Endometrial microvascular endothelial cells (primary cell): Measurements from ENCODE around the gene ZNF432. TPM values are rescaled to one million over a fixed set of nuclear protein-coding genes. Genes with fewer than 3 reads are reported as not detected.

Experiments used
- in situ Hi-C: cut with HindIII; loops from 2 replicates; pipeline ENCODE4 v1.10.0; 2017; ENCODE audit warnings: low sequenced_read_pairs, low pct_unique_long_range_greater_than_20kb; ENCODE audit errors: inconsistent ontology term
- total RNA-seq: library from RNA; depleted of rRNA; stranded (reverse); fragments of >200 nt; gene quantifications from one replicate; pipeline ENCODE4 v1.2.3, GENCODE V29; 2015; ENCODE audit errors: inconsistent ontology term

ZNF432 gene
- total RNA-seq, 1 donor from 2014 or later = 1.6 TPM

GRCh38 chr19:52022193-52022592, 26.4 kb downstream of the ZNF432 start:
- in situ Hi-C loops = no loop called here

- in situ Hi-C loops = no loop called here
Observed at GRCh38 chr19:52020506-52020905, 28.1 kb downstream of the ZNF432 start.

GRCh38 chr19:52010674-52011073, 38.0 kb downstream of the ZNF432 start:
- in situ Hi-C loops = no loop called here

GRCh38 chr19:52007806-52008557, 40.7 kb downstream of the ZNF432 start, which contains the start of gene ZNF615:
Gene ZNF615, minus strand, starts transcription at chr19:52008211. Its CDS starts 4,500 bp downstream, at chr19:52003711.
- in situ Hi-C loops = no loop called here

GRCh38 chr19:52007451-52007805, 41.2 kb downstream of the ZNF432 start:
- in situ Hi-C loops = no loop called here

- in situ Hi-C loops = no loop called here
Observed at GRCh38 chr19:51994048-51994644, 54.5 kb downstream of the ZNF432 start.

GRCh38 chr19:51993422-51993821, 55.2 kb downstream of the ZNF432 start:
- in situ Hi-C loops = no loop called here

- in situ Hi-C loops = no loop called here
Observed at GRCh38 chr19:51986309-51987291, 62.0 kb downstream of the ZNF432 start, which contains the start of gene ZNF350. Gene ZNF350, minus strand, starts transcription at chr19:51986840. Its CDS starts 12,480 bp downstream, at chr19:51974360.

- in situ Hi-C loops = no loop called here
Observed at GRCh38 chr19:51983361-51983760, 65.3 kb downstream of the ZNF432 start.

Other genes with a start within 250 kb of the ZNF432 start
- gene ZNF577, start 160.9 kb downstream of the ZNF432 start, total RNA-seq = 6.5 TPM
- 1.9 TPM for gene ZNF649, start 143.8 kb downstream of the ZNF432 start, total RNA-seq
- 4.5 TPM for gene ZNF613, start 121.4 kb downstream of the ZNF432 start, total RNA-seq
- gene ZNF350, start 62.0 kb downstream of the ZNF432 start, total RNA-seq = 16.4 TPM
- gene ZNF615, start 40.6 kb downstream of the ZNF432 start, total RNA-seq = 0.93 TPM
- gene ZNF614, start 20.5 kb downstream of the ZNF432 start, total RNA-seq = 7.5 TPM
- 5.9 TPM for gene ZNF841, start 46.9 kb upstream of the ZNF432 start, total RNA-seq
- 4.2 TPM for gene ZNF616, start 91.1 kb upstream of the ZNF432 start, total RNA-seq
- 2.2 TPM for gene ZNF836, start 122.8 kb upstream of the ZNF432 start, total RNA-seq
- gene PPP2R1A, start 141.2 kb upstream of the ZNF432 start, total RNA-seq = 327 TPM
- 3.9 TPM for gene ZNF766, start 220.7 kb upstream of the ZNF432 start, total RNA-seq
- 3.4 TPM for gene ZNF480, start 248.3 kb upstream of the ZNF432 start, total RNA-seq